Esophagus muscularis mucosa (tissue), 4 donors: ENCODE data around the gene RBM15. TPM values are rescaled to one million over a fixed set of nuclear protein-coding genes. Genes with fewer than 3 reads are reported as not detected.
A peak's percentile ranks its signal among the peaks of the same experiment; 100 is the strongest.

Experiments used
- DNase-seq: peaks from one replicate; pipeline ENCODE4 v3.0.0-alpha.2; 2017; ENCODE audit errors: extremely low spot score
- H3K27ac ChIP-seq, 4 donors: fragments of 200-600 bp; sonication (generic); replicated peaks in 1 of 4; 1 replicate in 3 of 4; 2 replicates in 1 of 4; pipeline ENCODE4 v1.5.1; 2016 to 2019; ENCODE audit warnings: mild to moderate bottlenecking in 1 of 4
- H3K27me3 ChIP-seq, 4 donors: fragments of 200-600 bp; sonication (generic); one replicate each; pipeline versions ENCODE4 v1.5.1 to v1.6.0; 2016 to 2019
- H3K36me3 ChIP-seq, 4 donors: fragments of 200-600 bp; sonication (generic); one replicate each; pipeline ENCODE4 v1.5.1; 2016 to 2019
- H3K4me1 ChIP-seq, 4 donors: fragments of 200-600 bp; sonication (generic); one replicate each; pipeline ENCODE4 v1.5.1; 2016 to 2019
- H3K4me3 ChIP-seq, 4 donors: fragments of 200-600 bp; sonication (generic); 1 replicate in 2 of 4; 2 replicates in 2 of 4; pipeline ENCODE4 v1.5.1; 2016 to 2019; ENCODE audit warnings: mild to moderate bottlenecking in 4 of 4, moderate library complexity in 1 of 4
- H3K9me3 ChIP-seq, 4 donors: fragments of 200-600 bp; sonication (generic); 1 replicate in 3 of 4; 2 replicates in 1 of 4; pipeline ENCODE4 v1.5.1; 2016 to 2019
- EP300 ChIP-seq: sonication (generic); formaldehyde crosslinking; IDR thresholded peaks from one replicate; pipeline ENCODE4 v1.6.1; 2017; ENCODE audit warnings: antibody characterized with exemption
- POLR2A ChIP-seq: fragments of 450-650 bp; IDR thresholded peaks from one replicate; pipeline ENCODE4 v1.6.1; 2017; ENCODE audit warnings: antibody characterized with exemption, moderate library complexity, mild to moderate bottlenecking, low read depth
- POLR2AphosphoS5 ChIP-seq, 2 donors: sonication (generic); formaldehyde crosslinking; IDR thresholded peaks; one replicate each; pipeline ENCODE4 v1.6.1; 2017; ENCODE audit warnings: antibody characterized with exemption in 2 of 2
- WGBS: methylation state at CpG from one replicate; pipeline ENCODE4 v1.1.5; 2018; 5-methylcytosine and 5-hydroxymethylcytosine counted together
- intact Hi-C: fragments of 100-400 bp; cut with DNase I; formaldehyde crosslinking; loops from one replicate; pipeline ENCODE4 v1.15.1; 2023
- total RNA-seq, 4 donors: library from RNA; depleted of rRNA; stranded (reverse); fragments of >200 nt; gene quantifications; one replicate each; pipeline versions ENCODE4 v1.1.0 to v1.2.1, GENCODE V29; 2016
- TF ChIP-seq, protein P1 (sequence below), 3 experiments: fragments of 200-600 bp in 2 of 3; fragments of 450-650 bp in 1 of 3; sonication (generic) in 2 of 3; IDR thresholded peaks; one replicate each; pipeline ENCODE4 v1.5.1; 2017 to 2019; ENCODE audit warnings: antibody characterized with exemption in 3 of 3, mild to moderate bottlenecking in 2 of 3, moderate library complexity in 1 of 3

The RBM15 gene
- total RNA-seq, 4 donors from 2014 or later = 20.6 to 26.6 (median 24.2) TPM

DNA sequence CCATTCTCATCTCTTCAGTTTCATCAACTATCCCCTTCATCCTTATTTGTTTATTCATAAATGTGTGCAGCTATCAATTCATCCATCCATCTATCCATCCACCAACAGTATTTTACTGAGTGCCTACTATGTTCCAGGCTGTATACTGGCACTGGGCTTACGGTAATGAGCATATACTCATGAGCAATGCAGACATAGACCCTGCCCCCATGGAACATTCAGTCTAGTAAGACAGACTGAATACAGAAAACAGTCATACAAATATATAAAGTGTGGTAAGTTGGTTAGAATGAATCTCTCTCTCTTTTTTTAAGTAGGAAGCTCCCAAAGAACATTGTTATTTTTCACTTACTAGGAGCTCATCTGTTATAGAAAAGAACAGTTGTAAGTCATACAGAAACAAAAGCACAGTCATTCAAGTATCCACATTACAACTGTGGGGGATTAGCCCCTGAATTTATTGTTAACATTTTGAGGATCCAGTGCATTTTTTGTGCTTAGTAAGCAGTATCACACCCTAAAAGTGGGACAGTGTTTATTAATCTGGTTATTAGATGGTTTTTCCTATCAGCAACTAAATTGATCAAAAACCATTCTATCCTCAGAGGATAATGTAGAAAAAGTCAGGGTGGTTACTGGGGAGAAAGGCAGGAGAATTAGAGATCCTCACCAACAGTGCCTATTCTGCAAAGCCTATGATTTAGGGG is 48.0 kb downstream of the RBM15 start:
- Histone ChIP-seq H3K36me3 (peaks cover 0 to 26% (median 0%) of the 10 kb centered on the region in 4 donors), H3K4me1 (peaks cover 3 to 30% (median 25%) of the 10 kb centered on the region in 4 donors), H3K27ac (no peak overlapping the region), H3K4me3 (no peak overlapping the region), H3K9me3 (no peaks in the 10 kb centered on the region), H3K27me3 (no peaks in the 10 kb centered on the region)
- 100% methylated on average over 1 of the region's 1 CpG for WGBS
- TF ChIP-seq EP300 = no peak
- no peak for TF ChIP-seq POLR2A
- DNase-seq = no peak
- intact Hi-C loops = no loop called here

DNA sequence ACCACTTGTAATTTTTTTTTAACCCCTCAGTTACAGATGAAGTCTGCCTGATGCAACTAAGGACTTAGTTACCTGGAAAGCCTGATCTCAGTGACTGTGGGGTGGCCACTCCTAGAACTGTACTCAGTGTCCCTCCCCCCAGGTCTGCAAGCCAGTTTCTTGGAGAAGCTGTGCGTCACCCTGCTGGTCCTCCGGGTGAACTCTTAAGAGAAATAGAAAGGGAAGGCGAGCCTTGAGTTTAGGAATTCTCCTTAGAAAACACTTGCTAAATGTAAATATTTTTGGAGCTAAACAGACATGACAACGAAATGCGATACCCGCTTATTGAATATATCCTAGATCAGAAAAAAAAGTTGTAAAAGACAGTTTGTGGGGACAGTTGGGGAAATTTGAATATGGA is 50.9 kb downstream of the RBM15 start:
- Histone ChIP-seq H3K36me3 (peaks cover 1 to 35% (median 5%) of the 10 kb centered on the region in 4 donors), H3K27ac (peak overlapping the region; percentile 63 to 76 (median 72)), H3K9me3 (no peaks in the 10 kb centered on the region), H3K27me3 (no peaks in the 10 kb centered on the region), H3K4me1 (peaks cover 0 to 25% (median 18%) of the 10 kb centered on the region in 4 donors), H3K4me3 (peak overlapping the region; percentile 37 to 56 (median 42))
- DNase-seq = no peak
- intact Hi-C loops = loop anchor here (5.0 kb wide), 1 partner anchor 48 kb away; no protein-coding TSS in a partner anchor
- WGBS = 68% methylated on average over 6 of the region's 6 CpGs
- TF ChIP-seq POLR2AphosphoS5 (IDR thresholded peaks at IDR 0.05) (peak in 1 of 2 donors; percentile 43), EP300 (no peak)

DNA sequence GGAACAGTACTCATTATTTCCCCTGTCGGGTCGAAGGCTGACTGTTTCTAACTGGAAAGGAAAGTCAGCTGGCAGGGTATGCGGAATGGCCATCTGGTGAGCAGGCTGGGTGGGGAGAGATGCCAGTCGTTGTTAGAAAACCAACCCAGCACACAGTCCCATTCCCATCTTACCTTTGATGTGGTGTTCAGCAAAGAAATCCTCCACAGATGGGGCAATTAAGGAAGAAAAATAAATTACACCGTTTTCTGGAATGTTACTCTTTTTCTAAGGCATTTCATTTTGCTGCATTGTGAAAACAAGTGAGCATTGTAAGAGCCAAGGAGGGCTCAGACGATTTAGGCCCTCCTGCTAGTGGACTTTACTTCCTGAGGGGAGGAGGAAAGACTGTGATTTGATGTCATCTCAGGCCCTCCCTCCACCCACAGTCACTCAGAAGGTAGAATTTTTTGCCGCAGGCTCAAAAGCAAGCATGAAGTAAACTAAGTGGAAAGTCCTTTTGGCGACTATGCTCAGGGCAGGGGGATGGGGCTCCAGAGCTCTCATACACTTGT is 51.6 kb downstream of the RBM15 start, which contains the start of gene SLC16A4:
Gene SLC16A4, minus strand, starts transcription at position 335 of the 554 bp plus-strand sequence. CDS start 1,703 bp downstream, outside the sequence.
- Histone ChIP-seq H3K9me3 (no peaks in the 10 kb centered on the region), H3K4me3 (peak within 1 kb of the TSS; percentile 37 to 56 (median 42)), H3K27ac (peak within 1 kb of the TSS; percentile 63 to 76 (median 72)), H3K27me3 (no peaks in the 10 kb centered on the region), H3K36me3 (peaks cover 4 to 39% (median 10%) of the 10 kb centered on the region in 4 donors), H3K4me1 (peaks cover 0 to 25% (median 18%) of the 10 kb centered on the region in 4 donors)
- no peak for DNase-seq
- 29% methylated on average over 8 of the region's 8 CpGs for WGBS
- intact Hi-C loops = loop anchor here (5.0 kb wide), 1 partner anchor 48 kb away; no protein-coding TSS in a partner anchor
- TF ChIP-seq POLR2A (no peak), EP300 (no peak), POLR2AphosphoS5 (IDR thresholded peaks at IDR 0.05) (peak; percentile 46 to 76)
- TF ChIP-seq, protein P1, sequence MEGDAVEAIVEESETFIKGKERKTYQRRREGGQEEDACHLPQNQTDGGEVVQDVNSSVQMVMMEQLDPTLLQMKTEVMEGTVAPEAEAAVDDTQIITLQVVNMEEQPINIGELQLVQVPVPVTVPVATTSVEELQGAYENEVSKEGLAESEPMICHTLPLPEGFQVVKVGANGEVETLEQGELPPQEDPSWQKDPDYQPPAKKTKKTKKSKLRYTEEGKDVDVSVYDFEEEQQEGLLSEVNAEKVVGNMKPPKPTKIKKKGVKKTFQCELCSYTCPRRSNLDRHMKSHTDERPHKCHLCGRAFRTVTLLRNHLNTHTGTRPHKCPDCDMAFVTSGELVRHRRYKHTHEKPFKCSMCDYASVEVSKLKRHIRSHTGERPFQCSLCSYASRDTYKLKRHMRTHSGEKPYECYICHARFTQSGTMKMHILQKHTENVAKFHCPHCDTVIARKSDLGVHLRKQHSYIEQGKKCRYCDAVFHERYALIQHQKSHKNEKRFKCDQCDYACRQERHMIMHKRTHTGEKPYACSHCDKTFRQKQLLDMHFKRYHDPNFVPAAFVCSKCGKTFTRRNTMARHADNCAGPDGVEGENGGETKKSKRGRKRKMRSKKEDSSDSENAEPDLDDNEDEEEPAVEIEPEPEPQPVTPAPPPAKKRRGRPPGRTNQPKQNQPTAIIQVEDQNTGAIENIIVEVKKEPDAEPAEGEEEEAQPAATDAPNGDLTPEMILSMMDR (IDR thresholded peaks at IDR 0.05) = no peak

DNA sequence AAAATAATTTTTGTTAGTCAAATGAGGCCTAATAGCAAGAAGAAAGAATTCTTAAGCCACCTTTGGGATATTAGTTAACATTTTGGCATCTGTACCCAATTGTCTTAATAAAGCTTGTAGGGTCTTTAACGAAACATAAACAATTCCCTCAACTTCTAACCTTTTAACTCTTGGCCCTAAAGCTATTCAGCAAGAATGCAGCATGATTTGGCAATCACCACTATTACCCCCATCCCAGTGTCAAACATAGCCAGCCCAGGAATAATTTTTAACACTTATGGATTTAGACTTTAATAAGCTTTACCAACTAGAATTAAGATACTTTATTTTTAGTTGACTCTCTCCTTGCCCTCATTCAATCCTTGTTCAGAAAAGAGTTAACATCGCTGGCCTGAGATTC is 54.1 kb downstream of the RBM15 start:
- TF ChIP-seq POLR2A = no peak
- TF ChIP-seq, protein P1 (IDR thresholded peaks at IDR 0.05) = no peak
- no peak for TF ChIP-seq EP300
- TF ChIP-seq POLR2AphosphoS5 (IDR thresholded peaks at IDR 0.05) = no peak
- H3K36me3 ChIP-seq = peaks cover 13 to 45% (median 24%) of the 10 kb centered on the region in 4 donors
- H3K27me3 ChIP-seq = no peaks in the 10 kb centered on the region
- no peaks in the 10 kb centered on the region for H3K9me3 ChIP-seq
- no peak overlapping the region for H3K4me3 ChIP-seq
- intact Hi-C loops = loop anchor here (5.0 kb wide), 1 partner anchor 51 kb away; no protein-coding TSS in a partner anchor
- no peak overlapping the region for H3K27ac ChIP-seq
- peaks cover 0 to 25% (median 18%) of the 10 kb centered on the region in 4 donors for H3K4me1 ChIP-seq
- 88% methylated on average over 2 of the region's 2 CpGs for WGBS
- no peak for DNase-seq

DNA sequence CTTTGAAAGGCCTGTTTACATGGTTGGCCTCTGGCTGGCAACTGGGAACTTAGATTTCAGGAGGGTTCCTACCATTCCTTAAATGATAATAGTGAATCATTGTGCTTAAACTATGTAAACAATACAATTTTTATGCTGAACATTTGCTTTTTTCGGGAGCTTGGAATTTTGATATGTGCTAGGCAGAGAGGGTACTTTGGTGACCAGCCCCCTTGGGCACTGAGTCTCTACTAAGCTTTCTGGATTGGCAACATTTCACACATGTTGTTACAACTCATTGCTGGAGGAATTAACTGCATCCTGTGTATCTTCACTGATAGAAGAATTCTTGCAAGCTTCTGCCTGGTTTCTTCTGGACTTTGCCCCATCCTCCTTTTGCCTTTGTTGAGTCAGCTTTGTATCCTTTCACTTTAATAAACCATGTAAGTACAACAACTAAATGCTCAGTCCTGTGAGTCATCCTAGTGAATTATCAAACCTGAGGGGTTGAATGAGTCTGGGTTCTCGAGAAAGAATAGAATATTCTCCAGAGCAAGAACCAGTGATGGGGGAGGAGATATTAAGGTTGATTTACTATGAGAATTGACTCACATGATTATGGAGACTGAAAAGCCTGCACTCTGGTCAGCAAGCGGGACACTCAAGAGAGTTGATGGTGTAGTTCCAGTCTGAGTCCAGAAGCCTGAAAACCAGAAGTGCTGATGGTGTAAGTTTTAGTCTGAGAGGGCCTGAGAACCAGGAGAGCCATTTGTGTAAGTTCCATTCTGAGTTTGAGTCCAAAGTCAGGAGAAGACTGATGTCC is 54.7 kb downstream of the RBM15 start:
- peaks cover 0 to 20% (median 18%) of the 10 kb centered on the region in 4 donors for H3K4me1 ChIP-seq
- H3K36me3 ChIP-seq = peaks cover 13 to 47% (median 30%) of the 10 kb centered on the region in 4 donors
- no peaks in the 10 kb centered on the region for H3K9me3 ChIP-seq
- no peaks in the 10 kb centered on the region for H3K27me3 ChIP-seq
- no peak overlapping the region for H3K27ac ChIP-seq
- intact Hi-C loops = loop anchor here (5.0 kb wide), 1 partner anchor 52 kb away; no protein-coding TSS in a partner anchor
- TF ChIP-seq EP300 = no peak
- TF ChIP-seq POLR2A = no peak
- TF ChIP-seq, protein P1 (IDR thresholded peaks at IDR 0.05) = no peak
- TF ChIP-seq POLR2AphosphoS5 (IDR thresholded peaks at IDR 0.05) = no peak
- WGBS = 77% methylated on average over 3 of the region's 3 CpGs
- DNase-seq = no peak
- no peak overlapping the region for H3K4me3 ChIP-seq
